Stomach (tissue), 9 donors: ENCODE data around the gene ZFP36L2. TPM values are rescaled to one million over a fixed set of nuclear protein-coding genes. Genes with fewer than 3 reads are reported as not detected.

Experiments
- DNase-seq, 2 donors: peaks; one replicate each; pipeline versions ENCODE4 v3.0.0 to v3.0.0-alpha.2; 2013 to 2019
- H3K27ac ChIP-seq, 5 donors: fragments of 200-600 bp in 4 of 5; sonication (generic) in 4 of 5; one replicate each; pipeline ENCODE4 v1.5.1; 2013 to 2019; ENCODE audit warnings: mild to moderate bottlenecking in 1 of 5, moderate library complexity in 1 of 5
- H3K27me3 ChIP-seq, 3 donors: fragments of 200-600 bp; sonication (generic); one replicate each; pipeline ENCODE4 v1.5.1; 2017 to 2019; ENCODE audit warnings: mixed run types in 1 of 3
- H3K36me3 ChIP-seq, 4 donors: fragments of 200-600 bp; sonication (generic); 1 replicate in 3 of 4; 2 replicates in 1 of 4; pipeline ENCODE4 v1.5.1; 2016 to 2019
- H3K4me1 ChIP-seq, 4 donors: fragments of 200-600 bp; sonication (generic); one replicate each; pipeline ENCODE4 v1.5.1; 2016 to 2019
- H3K4me3 ChIP-seq, 4 donors: fragments of 200-600 bp; sonication (generic) in 3 of 4; one replicate each; pipeline ENCODE4 v1.5.1; 2016 to 2019; ENCODE audit warnings: mild to moderate bottlenecking in 1 of 4
- H3K9me3 ChIP-seq, 4 donors: fragments of 200-600 bp; sonication (generic); one replicate each; pipeline ENCODE4 v1.5.1; 2016 to 2019
- EP300 ChIP-seq: sonication (generic); formaldehyde crosslinking; IDR thresholded peaks from one replicate; pipeline ENCODE4 v1.6.1; 2017; ENCODE audit warnings: antibody characterized with exemption
- POLR2A ChIP-seq, 4 donors: fragments of 450-650 bp; IDR thresholded peaks; one replicate each; pipeline ENCODE4 v1.6.1; 2016; ENCODE audit warnings: antibody characterized with exemption in 4 of 4, control low read depth in 2 of 4, mild to moderate bottlenecking in 1 of 4, moderate library complexity in 1 of 4
- POLR2AphosphoS5 ChIP-seq, 3 donors: sonication (generic); formaldehyde crosslinking; IDR thresholded peaks; one replicate each; pipeline ENCODE4 v1.6.1; 2016; ENCODE audit warnings: antibody characterized with exemption in 3 of 3
- WGBS, 5 donors: extraction: QIAGEN DNeasy Blood & Tissue Kit in 3 of 5; methylation state at CpG; one replicate each; pipeline versions ENCODE4 v1.1.5 to v1.1.7; 2013 to 2018; 5-methylcytosine and 5-hydroxymethylcytosine counted together
- intact Hi-C: fragments of 100-400 bp; cut with DNase I; formaldehyde crosslinking; loops from one replicate; pipeline ENCODE4 v1.15.1; 2023; ENCODE audit warnings: low total_unique reads
- polyA plus RNA-seq, 3 donors: library from polyadenylated mRNA; stranded (reverse); fragments of 200-250 nt; gene quantifications; one replicate each; pipeline ENCODE4 v1.2.3, GENCODE V29; 2013
- total RNA-seq, 5 donors: library from RNA; depleted of rRNA; stranded (reverse); fragments of >200 nt; gene quantifications; one replicate each; pipeline versions ENCODE4 v1.1.0 to v1.2.3, GENCODE V29; 2014 to 2016
- TF ChIP-seq, protein P1 (sequence below), 7 experiments: fragments of 450-650 bp in 4 of 7; fragments of 200-600 bp in 3 of 7; sonication (generic) in 3 of 7; IDR thresholded peaks; one replicate each; pipeline ENCODE4 v1.5.1; 2016 to 2019; ENCODE audit warnings: antibody characterized with exemption in 7 of 7, control low read depth in 2 of 7, mild to moderate bottlenecking in 1 of 7
- donor health status: healthy with polysubstance abuse.
- donor health status: Bipolar disorder and iron deficiency.
- donor health status: healthy.

Gene ZFP36L2
- total and polyA plus RNA-seq, 8 donors = 43.7 to 189 (median 74.1) TPM

DNA sequence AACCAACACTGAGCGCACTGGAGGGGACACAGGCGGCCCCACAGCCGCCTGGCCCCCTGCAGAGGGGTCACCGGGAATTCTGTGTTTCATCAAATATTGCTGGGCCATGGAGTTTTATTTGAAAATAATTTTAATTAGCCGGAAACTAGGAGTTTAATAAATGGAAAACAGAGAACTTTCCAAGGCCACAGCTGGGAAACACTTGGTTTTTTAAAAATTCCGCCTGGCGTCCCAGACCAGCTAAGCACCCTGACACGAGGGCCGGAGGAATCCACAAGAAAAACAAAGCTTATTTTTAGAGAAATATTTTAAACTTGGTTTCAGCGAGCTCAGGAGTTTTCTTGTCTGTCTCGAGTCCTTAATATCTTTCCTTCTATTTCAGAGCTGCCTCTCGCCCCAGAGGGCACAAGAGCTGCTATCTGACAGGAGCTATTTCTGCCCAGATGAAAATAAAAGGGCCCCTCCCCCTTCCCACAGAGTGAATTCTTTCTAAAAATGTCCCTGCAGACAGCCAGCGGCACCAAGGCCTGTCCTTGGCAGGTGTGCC, 8.2 kb downstream of the ZFP36L2 start:
- peak overlapping the region; percentile 96 to 99 (median 98) for H3K27ac ChIP-seq
- H3K4me1 ChIP-seq = peaks cover 39 to 66% (median 55%) of the 10 kb centered on the region in 4 donors
- TF ChIP-seq EP300 (no peak), POLR2AphosphoS5 (IDR thresholded peaks at IDR 0.05) (no peak), POLR2A (IDR thresholded peaks at IDR 0.05) (no peak)
- TF ChIP-seq, protein P1, sequence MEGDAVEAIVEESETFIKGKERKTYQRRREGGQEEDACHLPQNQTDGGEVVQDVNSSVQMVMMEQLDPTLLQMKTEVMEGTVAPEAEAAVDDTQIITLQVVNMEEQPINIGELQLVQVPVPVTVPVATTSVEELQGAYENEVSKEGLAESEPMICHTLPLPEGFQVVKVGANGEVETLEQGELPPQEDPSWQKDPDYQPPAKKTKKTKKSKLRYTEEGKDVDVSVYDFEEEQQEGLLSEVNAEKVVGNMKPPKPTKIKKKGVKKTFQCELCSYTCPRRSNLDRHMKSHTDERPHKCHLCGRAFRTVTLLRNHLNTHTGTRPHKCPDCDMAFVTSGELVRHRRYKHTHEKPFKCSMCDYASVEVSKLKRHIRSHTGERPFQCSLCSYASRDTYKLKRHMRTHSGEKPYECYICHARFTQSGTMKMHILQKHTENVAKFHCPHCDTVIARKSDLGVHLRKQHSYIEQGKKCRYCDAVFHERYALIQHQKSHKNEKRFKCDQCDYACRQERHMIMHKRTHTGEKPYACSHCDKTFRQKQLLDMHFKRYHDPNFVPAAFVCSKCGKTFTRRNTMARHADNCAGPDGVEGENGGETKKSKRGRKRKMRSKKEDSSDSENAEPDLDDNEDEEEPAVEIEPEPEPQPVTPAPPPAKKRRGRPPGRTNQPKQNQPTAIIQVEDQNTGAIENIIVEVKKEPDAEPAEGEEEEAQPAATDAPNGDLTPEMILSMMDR (IDR thresholded peaks at IDR 0.05) = no peak
- WGBS, 5 donors = 23 to 34% (median 25%) methylated on average over 13 of the region's 13 CpGs
- peaks cover 1 to 9% (median 6%) of the 10 kb centered on the region in 4 donors for H3K36me3 ChIP-seq
- no peaks in the 10 kb centered on the region for H3K9me3 ChIP-seq
- no peaks in the 10 kb centered on the region for H3K27me3 ChIP-seq
- intact Hi-C loops = no loop called here
- peak overlapping the region; percentile 17 to 96 (median 82) for H3K4me3 ChIP-seq
- DNase-seq = peak in 1 of 2 donors; percentile 66

DNA sequence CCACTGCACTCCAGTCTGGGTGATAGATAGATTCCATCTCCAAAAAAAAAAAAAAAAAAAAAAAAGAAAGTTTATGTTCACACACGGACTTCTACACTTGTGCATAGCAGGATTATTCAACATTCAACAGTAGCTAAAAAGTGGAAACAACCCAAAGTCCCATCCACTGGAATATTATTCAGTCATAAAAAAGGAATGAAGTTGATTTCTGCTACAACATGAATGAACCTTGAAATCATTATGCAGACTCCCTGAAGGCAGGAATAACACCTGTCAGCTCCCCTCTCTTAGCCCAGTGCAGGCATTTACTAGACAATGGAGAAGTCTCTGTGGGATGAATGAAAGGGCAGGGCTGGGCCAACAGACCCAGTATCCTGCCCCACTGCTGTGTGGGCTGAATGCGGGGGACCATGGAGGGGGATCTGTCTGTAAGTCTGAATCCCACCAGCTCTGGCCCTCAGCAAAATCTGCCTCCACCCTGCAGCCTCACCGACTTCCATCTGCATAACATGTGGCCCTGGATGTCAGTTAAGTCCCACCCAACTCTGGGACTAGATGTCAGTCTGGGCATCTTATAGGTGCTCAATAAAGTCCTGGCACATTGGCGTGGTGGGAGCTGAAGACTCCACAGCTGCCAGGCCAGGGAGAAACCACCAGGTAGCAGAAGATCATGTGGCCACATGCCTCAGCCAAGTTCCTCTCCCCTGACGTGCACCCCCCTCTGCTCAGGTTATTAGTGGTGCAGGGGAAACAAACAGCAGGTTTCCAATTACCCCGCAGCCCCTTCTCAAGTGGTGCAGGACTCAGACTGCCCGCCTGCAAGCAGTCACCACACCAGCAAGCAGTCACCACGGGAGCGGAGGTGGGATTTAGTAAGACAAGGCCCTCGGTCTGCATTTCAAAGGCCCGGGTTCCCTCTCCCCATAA, 8.9 kb downstream of the ZFP36L2 start:
- Histone ChIP-seq H3K4me1 (peaks cover 39 to 59% (median 51%) of the 10 kb centered on the region in 4 donors), H3K27me3 (no peaks in the 10 kb centered on the region), H3K9me3 (no peaks in the 10 kb centered on the region), H3K36me3 (peaks cover 0 to 1% (median under 1%) of the 10 kb centered on the region in 4 donors), H3K27ac (peak overlapping the region; percentile 96 to 99 (median 98)), H3K4me3 (no peak overlapping the region)
- TF ChIP-seq POLR2A (IDR thresholded peaks at IDR 0.05) (no peak), POLR2AphosphoS5 (IDR thresholded peaks at IDR 0.05) (no peak), EP300 (no peak)
- TF ChIP-seq, protein P1 (IDR thresholded peaks at IDR 0.05) = no peak
- DNase-seq = peak in 1 of 2 donors; percentile 68
- WGBS, 5 donors = 45 to 51% (median 50%) methylated on average over 10 to 11 of the region's 11 CpGs
- intact Hi-C loops = no loop called here

DNA sequence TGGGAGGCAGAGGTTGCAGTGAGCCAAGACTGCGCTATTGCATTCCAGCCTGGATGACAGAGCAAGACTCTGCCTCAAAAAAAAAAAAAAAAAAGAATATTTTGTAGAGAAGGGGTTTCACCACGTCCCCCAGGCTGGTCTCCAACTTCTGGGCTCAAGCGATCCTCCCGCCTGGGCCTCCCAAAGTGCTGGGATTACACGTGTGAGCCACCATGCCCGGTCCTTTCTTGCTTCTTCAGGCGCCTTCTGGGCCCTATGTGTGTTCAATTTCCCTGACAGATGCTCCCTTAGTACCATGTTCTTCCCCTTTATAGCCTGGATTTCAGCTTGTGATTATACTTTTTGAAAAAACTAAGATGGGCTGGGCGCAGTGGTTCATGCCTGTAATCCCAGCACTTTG, 9.8 kb downstream of the ZFP36L2 start:
- DNase-seq = no peak
- no peaks in the 10 kb centered on the region for H3K9me3 ChIP-seq
- WGBS, 5 donors = 89 to 98% (median 92%) methylated on average over 8 of the region's 8 CpGs
- H3K4me1 ChIP-seq = peaks cover 39 to 52% (median 46%) of the 10 kb centered on the region in 4 donors
- TF ChIP-seq, protein P1 (IDR thresholded peaks at IDR 0.05) = no peak
- TF ChIP-seq EP300 (no peak), POLR2A (IDR thresholded peaks at IDR 0.05) (no peak), POLR2AphosphoS5 (IDR thresholded peaks at IDR 0.05) (no peak)
- intact Hi-C loops = no loop called here
- no peaks in the 10 kb centered on the region for H3K36me3 ChIP-seq
- H3K27me3 ChIP-seq = no peaks in the 10 kb centered on the region
- no peak overlapping the region for H3K27ac ChIP-seq
- no peak overlapping the region for H3K4me3 ChIP-seq

DNA sequence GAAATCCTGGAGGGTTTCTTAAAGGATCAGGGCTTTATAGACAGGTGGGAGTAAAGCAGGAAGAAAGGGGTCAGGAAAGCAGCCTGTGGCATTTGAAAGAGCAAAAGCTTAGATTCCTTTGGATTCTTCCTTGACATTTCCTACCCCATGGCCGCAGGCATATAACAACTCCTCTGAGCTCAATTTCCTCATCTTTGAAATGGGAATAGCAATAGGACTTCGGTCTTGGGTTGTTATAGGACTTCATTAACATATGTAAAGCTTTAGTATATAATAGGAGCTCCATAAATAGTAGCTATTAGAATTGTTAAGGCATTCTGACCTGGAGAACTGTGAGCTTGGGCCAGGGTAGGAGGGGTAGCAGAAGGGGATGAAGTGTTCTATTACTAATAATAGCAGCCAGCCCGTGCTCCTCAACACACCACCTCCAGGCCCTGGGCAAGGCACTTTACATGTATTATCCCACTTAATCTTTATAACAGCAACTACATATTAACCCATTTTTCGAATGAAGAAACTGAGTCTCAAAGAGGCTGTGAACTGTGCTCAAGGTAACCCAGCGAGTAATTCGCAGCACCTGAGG, 10.6 kb downstream of the ZFP36L2 start:
- intact Hi-C loops = no loop called here
- Histone ChIP-seq H3K4me3 (no peak overlapping the region), H3K9me3 (no peaks in the 10 kb centered on the region), H3K36me3 (no peaks in the 10 kb centered on the region), H3K27me3 (no peaks in the 10 kb centered on the region), H3K27ac (peak overlapping the region in 1 of 5 donors; percentile 22), H3K4me1 (peaks cover 37 to 51% (median 42%) of the 10 kb centered on the region in 4 donors)
- WGBS, 5 donors = 83 to 91% (median 88%) methylated on average over 6 of the region's 6 CpGs
- TF ChIP-seq EP300 (no peak), POLR2AphosphoS5 (IDR thresholded peaks at IDR 0.05) (no peak), POLR2A (IDR thresholded peaks at IDR 0.05) (no peak)
- TF ChIP-seq, protein P1 (IDR thresholded peaks at IDR 0.05) = no peak
- DNase-seq = no peak
